Activated CD8-positive, alpha-beta memory T cell treated with anti-CD3 and anti-CD28 coated beads for 36 hours (primary cell): ENCODE data around the gene SHH. TPM values are rescaled to one million over a fixed set of nuclear protein-coding genes. Genes with fewer than 3 reads are reported as not detected.

ENCODE experiments used
- CTCF ChIA-PET: fragments of 350-600 bp; sonication (Branson Sonifier 250); formaldehyde crosslinking; loops from one replicate; lab custom pipeline; 2021; ENCODE audit warnings: antibody characterized with exemption; lab: Charles Lee
- POLR2A ChIA-PET: fragments of 350-600 bp; sonication (Branson Sonifier 250); formaldehyde crosslinking; loops from one replicate; lab custom pipeline; 2021; ENCODE audit warnings: antibody characterized with exemption; lab: Charles Lee
- total RNA-seq, 2 experiments: library from RNA; stranded (reverse); gene quantifications; one replicate each; pipeline ENCODE4 v1.2.3, GENCODE V29; 2021

The SHH gene
- total RNA-seq, 2 experiments from 2014 or later: not detected

DNA sequence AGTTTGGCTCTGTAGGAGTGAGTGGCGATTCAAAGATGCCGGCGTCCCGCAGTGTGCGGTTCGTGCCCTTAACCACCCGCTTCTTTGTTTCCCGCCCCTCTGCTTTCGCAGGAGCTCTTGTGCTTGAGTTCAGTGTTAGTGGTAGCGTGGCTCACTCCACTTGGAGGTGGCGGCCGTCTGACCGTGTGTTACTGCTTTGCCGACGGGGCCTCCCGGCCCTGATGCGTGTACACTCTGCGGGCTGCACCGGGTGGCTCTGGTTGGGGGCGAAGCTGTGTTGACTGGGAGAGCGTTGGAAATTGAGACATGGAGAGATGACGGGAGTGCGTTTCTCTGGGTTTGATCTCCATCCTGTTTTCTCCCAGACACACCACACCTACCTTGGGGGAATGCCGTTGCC, 31.4 kb downstream of the SHH start:
- POLR2A ChIA-PET: no interaction called here
- CTCF ChIA-PET: no interaction called here

DNA sequence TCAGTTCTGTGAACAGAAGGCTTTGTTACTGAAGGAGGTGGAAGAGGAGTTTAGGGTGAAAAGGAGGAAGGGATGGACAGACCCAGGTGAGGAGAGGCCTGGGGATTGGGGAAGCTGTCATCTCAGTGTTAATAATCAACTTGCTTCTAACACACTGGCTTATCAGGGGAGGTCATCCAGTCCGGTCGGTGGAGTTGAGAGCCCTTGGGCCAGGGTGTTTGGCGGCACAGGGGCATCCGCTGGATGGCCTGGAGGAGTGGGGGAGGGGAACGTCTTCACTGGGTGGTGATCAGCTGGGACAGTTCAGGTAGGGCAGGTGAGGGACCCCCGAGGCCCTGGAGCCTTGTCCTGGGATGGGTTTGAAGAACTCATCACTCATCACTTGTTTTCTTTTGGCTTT, 33.9 kb downstream of the SHH start:
- POLR2A ChIA-PET: no interaction called here
- CTCF ChIA-PET: interaction anchor here (1.3 kb wide), 1 partner anchor 10 kb away, joined by 4 read pairs; no protein-coding TSS in a partner anchor

DNA sequence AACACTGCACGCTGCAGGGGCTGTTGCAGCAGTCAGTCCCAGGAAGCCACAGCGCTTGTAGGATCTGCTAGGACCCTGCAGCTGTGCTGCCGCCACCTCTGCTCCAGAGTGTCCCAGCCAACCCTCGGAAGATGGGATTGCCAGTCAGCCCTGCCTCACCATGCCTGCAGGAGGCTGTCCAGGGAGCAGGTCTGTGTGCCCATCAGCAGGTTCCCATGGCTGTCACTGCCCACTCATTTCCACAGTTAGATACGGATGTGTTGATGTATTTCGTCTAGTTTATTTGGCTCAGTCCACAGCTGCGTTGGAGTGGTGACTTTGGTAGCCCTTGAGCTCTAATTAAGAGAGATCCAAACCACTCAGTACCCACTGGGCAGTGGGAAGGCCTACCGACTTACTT, 35.7 kb downstream of the SHH start:
- POLR2A ChIA-PET: interaction anchor here (0.6 kb wide), 1 partner anchor 1585 kb away, joined by 3 read pairs; no protein-coding TSS in a partner anchor
- CTCF ChIA-PET: no interaction called here

DNA sequence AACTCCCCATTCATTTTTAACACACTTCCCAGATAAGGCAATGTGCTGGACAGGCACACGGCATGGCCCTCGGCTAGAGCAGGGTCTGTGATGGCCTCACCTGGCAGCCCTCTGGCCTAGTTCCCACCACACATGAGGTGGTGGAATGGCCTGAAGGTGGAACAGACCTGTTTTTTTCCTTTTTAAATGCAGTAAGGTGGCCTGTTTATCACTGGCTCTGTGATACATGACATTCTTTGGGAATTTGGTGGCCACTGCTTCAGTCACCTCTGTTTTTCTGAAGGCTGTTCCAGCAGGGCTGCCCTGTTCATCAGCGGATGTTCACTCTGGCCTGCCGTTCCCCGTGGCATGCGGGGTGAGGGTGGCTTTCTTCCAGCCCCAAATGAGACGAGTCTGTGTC, 36.6 kb downstream of the SHH start:
- CTCF ChIA-PET: no interaction called here
- POLR2A ChIA-PET: no interaction called here

DNA sequence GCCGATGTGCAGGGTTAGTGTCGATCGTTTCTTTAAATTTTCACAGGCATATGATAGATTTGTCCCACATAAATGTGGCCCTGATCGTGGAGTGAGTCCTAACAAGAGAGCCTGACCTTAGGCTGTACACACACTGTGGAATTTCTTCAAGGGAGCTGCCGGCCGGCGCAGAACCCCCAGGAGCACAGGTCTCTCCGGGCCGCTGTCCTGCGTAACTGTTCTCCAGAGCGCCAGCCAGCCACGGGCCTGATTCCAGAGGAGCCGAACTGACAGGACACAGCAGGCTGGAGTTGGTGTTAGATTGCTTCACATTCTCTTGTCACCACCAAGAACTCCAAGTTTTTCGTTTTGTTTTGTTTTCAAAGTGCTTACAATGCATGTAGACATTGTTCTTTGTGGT, 37.3 kb downstream of the SHH start:
- POLR2A ChIA-PET: no interaction called here
- CTCF ChIA-PET: no interaction called here

DNA sequence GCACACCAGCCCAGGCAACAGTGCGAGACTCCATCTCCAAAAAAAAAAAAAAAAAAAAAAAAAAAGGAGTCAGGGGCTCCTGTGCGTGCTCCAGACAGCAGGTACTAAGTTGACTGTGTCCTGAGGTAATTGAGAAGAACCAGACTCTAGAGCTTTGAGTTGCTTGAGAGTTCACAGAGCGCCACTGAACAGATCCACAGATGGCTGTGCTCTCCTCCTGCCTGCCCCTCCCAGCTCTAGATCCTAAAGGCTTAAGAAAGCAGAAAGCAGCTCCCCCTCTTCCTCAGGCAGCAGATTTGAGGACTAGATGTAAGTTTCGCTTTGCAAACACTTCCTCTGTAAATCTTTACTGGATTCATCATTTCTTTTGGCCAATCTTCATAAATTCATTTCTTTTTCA, 38.7 kb downstream of the SHH start:
- CTCF ChIA-PET: interaction anchor here (0.7 to 1.3 kb wide), 4 partner anchors 16 to 1178 kb away, joined by 3 to 4 read pairs (median 3); no protein-coding TSS in a partner anchor
- POLR2A ChIA-PET: no interaction called here

DNA sequence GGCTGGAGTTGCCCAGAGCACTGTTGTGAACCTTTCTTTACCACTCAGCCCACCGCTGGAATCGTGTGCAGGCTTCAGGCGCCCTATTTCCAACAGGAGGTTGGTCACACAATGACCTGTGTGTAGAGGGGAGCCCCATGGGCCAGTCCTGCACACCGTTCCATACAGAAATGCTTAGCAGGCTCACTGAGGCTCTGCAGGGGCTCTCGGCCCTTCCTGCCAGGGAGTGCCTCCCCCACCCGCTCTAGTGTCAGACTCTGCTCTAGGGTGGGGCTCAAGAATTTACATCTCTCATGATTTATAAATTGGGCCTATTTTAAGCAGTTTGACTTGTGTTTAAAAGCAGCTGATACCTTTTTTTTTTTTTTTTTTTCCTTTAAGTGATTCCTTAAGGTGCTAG, 42.0 kb downstream of the SHH start:
- ChIA-PET CTCF (interaction anchor here (0.6 to 1.3 kb wide), 4 partner anchors 12 to 171 kb away, joined by 3 to 7 read pairs (median 4); no protein-coding TSS in a partner anchor), POLR2A (no interaction called here)

DNA sequence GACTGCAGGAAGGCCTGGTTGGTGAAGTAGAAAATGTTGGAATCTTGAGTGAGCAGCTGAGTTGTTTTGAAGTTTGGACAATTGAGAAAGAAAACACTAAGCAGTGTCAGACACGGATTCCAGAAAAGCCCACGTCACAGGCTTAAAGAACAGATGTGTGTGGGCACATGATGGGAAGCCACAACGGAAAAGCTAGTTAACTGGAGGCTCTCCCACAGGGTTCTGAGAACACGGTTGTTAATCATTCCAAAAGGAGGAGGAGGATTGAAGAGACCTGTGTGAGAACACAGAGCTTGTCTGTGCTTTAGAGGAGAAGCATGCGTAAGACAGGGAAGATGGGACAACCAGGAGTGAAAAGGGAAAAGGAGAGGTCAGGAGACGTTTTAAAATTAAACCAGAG, 42.6 kb downstream of the SHH start:
- CTCF ChIA-PET: interaction anchor here (0.6 kb wide), 1 partner anchor 37 kb away, joined by 4 read pairs; no protein-coding TSS in a partner anchor
- POLR2A ChIA-PET: no interaction called here

DNA sequence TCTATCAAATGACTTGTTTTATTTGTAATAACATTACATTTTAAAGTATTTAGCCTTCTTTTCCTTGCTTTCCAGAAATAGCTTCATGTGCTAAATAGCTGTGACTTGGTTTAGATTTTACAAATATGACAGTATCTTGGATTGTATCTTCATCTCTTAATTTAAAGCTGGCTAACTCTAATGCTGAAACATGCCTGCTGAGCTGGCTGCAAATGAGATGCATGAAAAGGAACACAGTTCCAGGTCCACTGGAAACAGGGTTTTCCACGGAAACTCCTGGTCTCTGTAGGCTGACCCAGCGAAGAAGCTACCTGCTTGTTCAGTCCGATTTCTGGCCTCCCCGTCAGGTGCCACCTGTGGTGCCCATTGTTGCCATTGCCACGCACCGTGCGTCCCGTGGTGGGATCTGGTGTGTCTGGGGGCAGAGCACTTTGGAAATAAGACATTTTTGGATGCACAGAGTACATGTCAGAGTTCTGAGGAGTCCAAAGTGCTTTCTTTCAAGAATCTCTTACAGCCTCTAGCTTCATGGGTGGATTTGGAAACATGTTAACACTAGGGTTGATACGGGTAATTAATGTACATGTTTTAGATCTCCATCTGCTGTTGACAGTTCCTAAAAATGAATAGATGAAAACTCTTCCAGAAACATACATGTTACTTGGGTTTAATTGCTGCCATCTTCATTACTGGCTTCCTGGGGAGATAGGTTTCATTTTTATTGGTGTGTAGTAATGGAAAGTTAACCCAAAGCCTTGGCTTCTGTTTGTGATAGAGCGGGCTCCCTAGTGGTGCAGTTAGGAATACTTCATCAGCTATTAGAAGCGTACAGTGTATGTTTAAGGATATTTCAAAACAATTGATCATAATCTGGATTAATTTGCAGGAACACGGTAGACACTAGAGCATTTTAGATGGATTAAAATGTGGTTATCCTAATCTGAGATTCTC, 45.0 kb downstream of the SHH start:
- POLR2A ChIA-PET: no interaction called here
- CTCF ChIA-PET: interaction anchor here (0.8 to 3.5 kb wide), 7 partner anchors 8 to 168 kb away, joined by 3 to 18 read pairs (median 3); no protein-coding TSS in a partner anchor

DNA sequence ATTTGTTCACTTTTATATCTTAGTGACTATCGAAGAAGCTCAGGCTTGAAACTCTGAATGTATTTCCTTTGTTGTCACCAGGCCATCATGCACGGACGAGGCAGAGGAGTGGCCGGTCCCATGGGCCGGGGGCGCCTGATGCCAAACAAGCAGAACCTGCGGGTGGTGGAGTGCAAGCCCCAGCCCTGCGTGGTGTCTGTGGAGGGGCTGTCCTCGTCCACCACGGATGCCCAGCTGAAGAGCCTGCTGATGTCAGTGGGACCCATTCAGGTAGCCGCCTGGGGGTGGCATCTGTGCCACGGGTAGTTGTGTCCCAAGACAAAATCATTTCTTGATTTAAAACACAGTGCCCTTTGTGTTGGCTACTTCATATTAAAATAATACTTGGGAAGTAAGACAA, 45.9 kb downstream of the SHH start:
- CTCF ChIA-PET: interaction anchor here (0.5 to 3.5 kb wide), 3 partner anchors 8 to 353 kb away, joined by 3 to 18 read pairs (median 4); no protein-coding TSS in a partner anchor
- POLR2A ChIA-PET: interaction anchor here (0.7 kb wide), 1 partner anchor 20 kb away, joined by 3 read pairs; no protein-coding TSS in a partner anchor

DNA sequence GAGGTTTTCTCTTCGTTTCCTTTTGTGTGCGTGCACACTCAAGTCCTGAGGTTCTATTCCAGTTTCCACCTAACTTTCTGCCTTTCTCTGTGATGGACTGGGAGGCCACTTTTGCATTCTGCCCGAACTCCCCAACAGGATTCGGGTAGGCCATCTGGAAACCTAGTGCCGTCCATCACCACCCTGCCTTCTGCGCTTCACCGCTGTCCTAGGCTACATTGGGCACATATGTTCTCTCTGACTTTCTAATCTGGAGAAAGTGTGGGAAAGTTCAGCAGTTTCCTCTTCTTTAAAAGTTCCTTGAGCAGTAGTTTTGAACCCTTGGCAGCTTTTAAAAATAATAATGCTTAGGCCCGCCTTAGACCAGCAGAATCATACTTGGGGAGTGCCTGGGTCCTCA, 46.8 kb downstream of the SHH start:
- CTCF ChIA-PET: interaction anchor here (3.5 kb wide), 1 partner anchor 166 kb away, joined by 18 read pairs; no protein-coding TSS in a partner anchor
- POLR2A ChIA-PET: no interaction called here

DNA sequence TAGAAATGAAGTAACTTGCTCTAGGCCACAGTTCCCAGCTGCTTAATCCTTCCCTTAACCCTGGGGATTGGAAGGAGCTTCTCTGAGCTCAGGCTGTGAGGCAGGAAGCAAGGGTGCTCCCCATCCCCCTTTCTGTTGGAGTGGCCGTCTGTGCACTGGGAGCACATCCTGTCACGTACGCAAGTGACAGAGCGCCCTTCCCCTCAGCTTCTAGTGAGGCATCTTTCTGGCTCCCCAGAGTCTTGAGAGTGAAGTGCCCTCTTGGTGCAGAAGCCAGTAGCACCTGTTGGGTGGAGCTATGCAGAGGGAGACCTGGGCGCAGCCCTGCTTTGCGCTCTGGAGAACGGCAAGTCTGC, 47.8 kb downstream of the SHH start:
- ChIA-PET POLR2A (interaction anchor here (0.9 to 1.6 kb wide), 2 partner anchors 30 to 120 kb away, joined by 3 to 5 read pairs; partner anchors contain the start of gene RBM33), CTCF (no interaction called here)

DNA sequence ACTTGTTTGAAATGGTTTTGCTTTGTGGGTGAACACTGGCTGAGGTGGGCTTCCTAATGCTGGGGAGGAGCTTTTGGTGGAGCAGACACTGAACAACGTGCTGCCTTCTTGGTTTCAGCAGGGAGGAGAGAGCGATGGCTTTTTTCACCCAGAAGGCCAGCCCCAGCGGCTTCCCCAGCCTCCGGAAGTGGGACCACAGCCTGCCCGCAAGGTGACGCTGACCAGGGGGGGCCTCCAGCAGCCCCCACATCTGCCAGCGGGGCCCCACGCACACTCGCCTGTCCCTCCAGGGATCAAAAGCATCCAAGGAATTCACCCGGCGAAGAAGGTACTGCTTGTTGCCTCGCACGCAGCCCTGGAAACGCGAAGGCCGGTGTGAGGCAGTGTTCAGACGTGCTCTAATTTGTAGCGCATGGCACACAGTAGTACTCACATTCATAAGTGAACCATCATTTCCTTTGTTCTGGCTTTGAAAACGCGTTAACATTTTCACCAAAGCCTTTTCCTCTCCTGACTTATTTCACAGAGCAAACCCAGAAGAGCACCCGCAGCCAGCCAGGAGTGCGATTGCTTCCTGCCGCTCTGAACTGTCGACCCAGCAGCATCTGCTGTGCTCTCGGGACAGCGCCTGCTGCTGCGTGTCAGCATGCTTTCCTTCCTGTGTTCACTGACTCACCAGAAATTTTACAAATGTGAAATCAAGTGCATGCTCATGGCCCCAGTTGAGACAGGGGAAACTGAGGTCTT, 48.4 kb downstream of the SHH start:
- ChIA-PET CTCF (no interaction called here), POLR2A (interaction anchor here (0.9 to 1.6 kb wide), 2 partner anchors 29 to 120 kb away, joined by 3 to 5 read pairs; partner anchors contain the start of gene RBM33)

DNA sequence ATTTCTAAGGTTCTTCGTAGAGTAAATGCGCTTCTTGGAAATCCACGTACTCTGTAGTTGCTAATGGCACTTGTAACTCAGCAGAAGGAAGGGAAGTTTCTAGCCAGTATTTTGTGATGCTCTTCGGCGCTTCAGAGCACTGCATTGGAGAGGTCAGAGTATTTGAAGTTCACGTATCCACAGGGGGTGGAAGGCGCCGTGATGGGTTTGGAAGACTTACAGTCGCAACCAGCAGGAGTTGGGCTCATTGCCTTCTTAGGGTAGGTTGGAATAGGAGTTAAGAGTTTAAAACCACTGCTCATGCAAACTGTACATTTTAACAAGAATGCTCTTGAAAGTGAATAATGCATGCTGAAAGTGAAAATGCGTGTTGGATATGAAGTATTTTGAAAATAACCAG, 49.1 kb downstream of the SHH start:
- POLR2A ChIA-PET: no interaction called here
- CTCF ChIA-PET: no interaction called here

DNA sequence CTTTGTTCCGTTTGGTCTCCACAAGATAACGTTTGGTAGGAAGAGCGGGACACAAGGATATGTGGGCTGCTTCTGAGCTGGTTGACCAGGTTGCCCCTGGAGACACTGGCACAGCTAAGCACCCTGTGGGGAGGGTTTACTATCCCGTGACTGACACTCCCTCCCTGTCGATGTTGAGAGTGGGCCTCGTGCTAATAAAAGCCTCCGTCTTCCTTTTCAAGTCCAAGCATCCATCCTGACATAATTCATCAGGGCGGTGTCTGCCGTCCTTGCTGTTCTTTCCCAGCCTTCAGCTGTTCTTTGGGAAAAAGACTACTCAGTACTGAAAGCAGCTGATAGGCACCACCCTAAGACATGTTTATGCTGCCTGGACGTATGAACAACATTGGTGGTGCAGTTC, 49.6 kb downstream of the SHH start:
- ChIA-PET POLR2A (no interaction called here), CTCF (interaction anchor here (1.0 kb wide), 1 partner anchor 164 kb away, joined by 3 read pairs; no protein-coding TSS in a partner anchor)

DNA sequence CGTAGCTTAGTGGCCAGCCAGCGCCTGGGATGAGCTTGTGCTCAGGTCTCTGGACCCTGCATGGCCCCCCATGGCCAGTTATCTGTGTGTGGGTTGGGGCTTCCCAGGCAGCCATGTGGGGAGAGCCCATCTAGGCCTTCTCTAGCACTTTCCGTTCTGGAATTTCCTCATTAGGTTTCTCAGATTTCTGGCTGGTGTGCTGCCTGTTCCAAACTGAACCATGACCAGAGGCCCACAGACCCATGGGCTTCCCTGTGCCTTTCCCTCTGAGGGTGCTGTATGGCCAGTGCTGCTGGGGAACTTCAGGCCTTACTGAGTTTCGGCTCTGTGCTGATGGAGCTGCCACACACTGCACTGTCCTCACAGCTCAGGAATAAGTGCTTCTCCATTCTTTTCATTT, 50.2 kb downstream of the SHH start:
- ChIA-PET CTCF (interaction anchor here (1.0 kb wide), 1 partner anchor 163 kb away, joined by 3 read pairs; no protein-coding TSS in a partner anchor), POLR2A (no interaction called here)

DNA sequence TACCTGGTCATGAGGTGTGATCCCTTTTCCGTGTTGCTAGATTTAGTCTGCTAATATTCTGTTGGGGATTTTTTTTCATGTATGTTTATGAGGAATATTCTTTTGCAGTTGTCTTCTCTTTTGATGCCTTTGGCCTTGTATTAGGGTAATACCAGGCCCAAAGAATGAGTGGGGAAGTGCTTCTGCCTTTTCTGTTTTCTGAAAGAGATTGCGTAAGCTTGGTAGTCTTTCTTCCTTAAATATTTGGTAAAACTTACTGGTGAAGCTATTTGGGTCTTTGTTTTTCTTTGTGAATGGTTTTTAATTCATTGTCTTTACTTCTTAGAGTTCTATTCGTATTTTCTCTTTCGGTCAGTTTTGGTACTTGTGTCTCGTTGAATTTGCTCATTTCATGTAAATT, 51.1 kb downstream of the SHH start:
- CTCF ChIA-PET: no interaction called here
- POLR2A ChIA-PET: no interaction called here

DNA sequence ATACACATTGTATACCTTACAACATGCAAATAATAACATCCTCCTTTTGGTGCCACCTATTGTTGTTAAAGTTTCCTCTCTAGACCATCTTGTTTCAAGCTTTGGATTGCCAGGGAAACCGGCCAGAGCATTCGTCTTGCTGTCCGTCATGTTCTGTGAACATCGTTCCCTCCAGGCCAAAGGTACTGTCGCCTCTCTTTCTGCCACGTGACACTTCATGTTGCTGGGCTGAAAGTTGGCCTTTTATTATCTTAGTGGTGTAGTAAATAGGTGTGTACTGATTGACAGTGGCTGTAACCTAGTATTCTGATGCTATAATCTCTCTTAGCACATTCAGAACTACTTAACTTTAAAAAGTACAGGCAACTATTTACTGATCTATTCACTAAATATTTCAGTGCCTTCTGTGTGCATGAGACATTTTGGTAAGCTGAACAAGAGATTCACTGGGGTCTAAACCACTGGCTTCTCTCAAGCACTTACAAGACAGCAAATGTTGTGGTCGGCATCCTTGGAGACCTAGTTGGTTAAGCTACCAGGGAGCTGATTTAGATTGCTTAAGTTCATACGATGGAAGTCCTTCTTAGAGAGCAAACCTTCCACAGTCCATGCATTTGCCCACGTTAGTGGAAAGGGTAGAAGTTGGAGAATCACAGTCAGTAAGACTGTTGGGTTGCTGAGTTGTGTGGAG, 52.4 kb downstream of the SHH start:
- ChIA-PET POLR2A (no interaction called here), CTCF (no interaction called here)

DNA sequence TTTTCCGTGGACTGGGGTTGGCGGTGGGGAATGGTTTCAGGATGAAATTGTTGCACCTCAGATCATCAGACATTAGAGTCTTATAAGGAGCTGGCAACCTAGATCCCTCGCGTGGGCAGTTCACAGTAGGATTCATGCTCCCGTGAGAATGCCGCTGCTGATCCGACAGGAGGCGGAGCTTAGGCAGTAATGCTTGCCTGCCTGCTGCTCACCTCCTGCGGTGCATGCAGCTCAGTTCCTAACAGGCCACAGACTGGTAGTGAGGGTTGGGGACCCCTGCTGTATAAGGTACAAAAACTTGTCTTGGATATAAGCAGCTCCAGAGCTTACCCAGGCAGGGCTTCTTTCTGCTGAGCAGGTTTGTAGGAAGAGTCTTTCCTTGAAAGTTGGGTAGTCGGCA, 53.9 kb downstream of the SHH start:
- CTCF ChIA-PET: interaction anchor here (1.2 to 1.4 kb wide), 2 partner anchors 8 to 12 kb away, joined by 4 to 5 read pairs; no protein-coding TSS in a partner anchor

More for the DNA sequence above, 53.9 kb downstream of the SHH start:
- POLR2A ChIA-PET: no interaction called here
